ENCODE data around the gene SLC27A1.
"Not testable (repeated sequence)": the region's sequence is repeated elsewhere in the genome, so short reads cannot be mapped to it uniquely, and the experiment has no call there.

SLC27A1 gene

GRCh38 chr19:17512574-17512939 lies 42.2 kb downstream of the SLC27A1 start:
- DNase-seq = no peak

GRCh38 chr19:17515408-17516149 lies 45.3 kb downstream of the SLC27A1 start:
- DNase-seq = no peak

- DNase-seq = no peak
Measured at GRCh38 chr19:17517898-17518297, 47.6 kb downstream of the SLC27A1 start.

GRCh38 chr19:17518654-17519053 lies 48.3 kb downstream of the SLC27A1 start:
- DNase-seq = not testable (repeated sequence)

GRCh38 chr19:17519967-17520366 lies 49.6 kb downstream of the SLC27A1 start:
- no peak for DNase-seq

- DNase-seq = no peak
Measured at GRCh38 chr19:17520865-17521264, 50.5 kb downstream of the SLC27A1 start.

GRCh38 chr19:17522988-17523872 lies 52.9 kb downstream of the SLC27A1 start:
- no peak for DNase-seq

- no peak for DNase-seq
Measured at GRCh38 chr19:17524651-17525050, 54.3 kb downstream of the SLC27A1 start.

GRCh38 chr19:17525141-17525540 lies 54.8 kb downstream of the SLC27A1 start:
- DNase-seq = no peak

- no peak for DNase-seq
Measured at GRCh38 chr19:17526922-17527321, 56.6 kb downstream of the SLC27A1 start.

- no peak for DNase-seq
Measured at GRCh38 chr19:17527326-17527725, 57.0 kb downstream of the SLC27A1 start.

- DNase-seq = no peak
Measured at GRCh38 chr19:17528610-17529009, 58.3 kb downstream of the SLC27A1 start.

GRCh38 chr19:17529239-17530158 lies 59.2 kb downstream of the SLC27A1 start:
- no peak for DNase-seq

- peak; percentile 27 for DNase-seq
Measured at GRCh38 chr19:17530586-17530985, 60.3 kb downstream of the SLC27A1 start.

GRCh38 chr19:17532116-17532515 lies 61.8 kb downstream of the SLC27A1 start:
- no peak for DNase-seq

GRCh38 chr19:17532557-17532956 lies 62.2 kb downstream of the SLC27A1 start:
- no peak for DNase-seq

- DNase-seq = no peak
Measured at GRCh38 chr19:17534767-17535166, 64.4 kb downstream of the SLC27A1 start.

- no peak for DNase-seq
Measured at GRCh38 chr19:17536955-17537354, 66.6 kb downstream of the SLC27A1 start.

GRCh38 chr19:17538684-17539237 lies 68.4 kb downstream of the SLC27A1 start:
- DNase-seq = no peak

GRCh38 chr19:17539238-17540117 lies 69.2 kb downstream of the SLC27A1 start:
- DNase-seq = peak; percentile 87

GRCh38 chr19:17540174-17540573 lies 69.8 kb downstream of the SLC27A1 start:
- no peak for DNase-seq

All from COR-L47 (cell line).